GM19452 (cell line): ENCODE results near the gene ANKS1B.
A peak's percentile ranks its signal among the peaks of the same experiment; 100 is the strongest.
"Not testable (repeated sequence)": the region's sequence is repeated elsewhere in the genome, so short reads cannot be mapped to it uniquely, and the experiment has no call there.

Experiments
- ATAC-seq: cut with Tn5 transposase; IDR thresholded peaks from one replicate; pipeline ENCODE4 v1.9.1; 2021; ENCODE audit not compliant: unreplicated experiment

Gene ANKS1B

DNA sequence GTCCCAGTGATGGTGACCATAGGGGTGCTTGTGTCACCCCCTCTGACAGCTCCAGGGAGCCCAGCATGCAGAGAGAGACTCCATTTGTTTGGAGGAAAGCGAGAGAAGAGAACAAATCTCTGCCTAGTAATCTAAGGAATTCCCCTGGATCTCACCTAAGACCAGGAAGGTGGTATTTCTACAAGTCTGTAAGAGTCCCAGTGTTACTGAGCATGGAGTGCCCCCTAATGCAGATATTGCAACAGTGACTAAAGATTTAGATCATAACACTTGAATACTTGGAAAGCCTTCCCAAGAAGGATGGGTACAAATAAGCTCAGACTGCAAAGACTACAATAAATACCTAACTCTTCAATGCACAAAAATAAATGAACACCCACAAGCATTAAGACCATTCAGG lies 697.6 kb downstream of the ANKS1B start:
- no peak for ATAC-seq

DNA sequence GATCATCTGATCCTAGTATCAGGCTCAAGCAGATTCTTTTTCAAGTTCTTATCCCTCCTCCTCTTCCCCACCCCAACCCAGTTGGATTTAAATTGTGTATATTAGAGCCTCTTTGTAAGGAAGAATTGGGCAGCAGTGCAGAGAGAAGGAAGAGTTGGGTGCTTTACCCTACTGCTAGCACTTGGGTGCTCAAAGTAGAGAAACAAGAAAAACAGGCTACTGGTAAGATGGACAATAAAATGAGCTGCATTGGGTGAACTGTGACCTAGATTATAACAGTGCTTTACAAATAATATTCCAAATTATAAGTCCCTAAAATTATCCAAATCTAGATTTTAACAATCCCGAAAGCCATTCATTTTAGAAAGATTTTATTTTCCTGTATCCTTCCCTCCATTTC lies 700.6 kb downstream of the ANKS1B start:
- ATAC-seq: no peak

DNA sequence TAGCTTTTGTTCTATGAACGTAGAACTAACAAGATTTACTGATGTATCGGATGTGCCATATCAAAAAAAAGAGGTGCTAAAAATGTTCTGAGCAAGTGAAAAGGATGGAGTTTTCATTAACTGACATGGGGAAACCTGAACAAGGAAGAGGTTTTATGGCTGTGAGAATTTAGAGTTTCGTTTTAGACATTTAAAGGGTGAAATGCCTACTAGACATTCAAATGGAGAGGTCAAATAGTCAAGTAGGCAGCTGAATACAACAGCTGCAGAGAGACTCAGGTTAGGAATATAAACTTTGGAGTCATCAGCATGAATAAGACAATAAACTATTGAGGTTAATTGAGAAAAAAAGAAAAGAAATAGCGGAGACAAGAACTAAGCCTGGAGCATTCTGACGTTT lies 702.1 kb downstream of the ANKS1B start:
- ATAC-seq: peak; percentile 47

DNA sequence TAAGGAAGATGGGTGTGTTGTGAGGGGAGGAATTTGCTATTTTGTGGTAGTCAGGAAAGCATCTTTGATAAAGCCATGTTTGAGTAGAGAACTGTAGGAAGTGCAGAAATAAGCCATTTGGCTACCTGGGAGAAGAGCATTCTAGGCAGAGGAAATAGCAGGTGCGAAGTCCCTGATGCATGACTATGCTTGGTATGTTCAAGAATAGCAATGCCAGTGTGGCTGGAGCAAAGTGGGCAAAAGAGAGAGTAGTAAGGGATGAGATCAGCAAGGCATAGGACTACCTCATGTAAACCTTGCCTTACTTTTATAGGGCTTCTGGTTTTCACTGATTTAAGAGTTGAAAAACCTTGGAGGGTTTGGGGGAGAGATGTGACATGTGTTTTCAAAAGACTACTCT lies 702.6 kb downstream of the ANKS1B start:
- ATAC-seq: no peak

DNA sequence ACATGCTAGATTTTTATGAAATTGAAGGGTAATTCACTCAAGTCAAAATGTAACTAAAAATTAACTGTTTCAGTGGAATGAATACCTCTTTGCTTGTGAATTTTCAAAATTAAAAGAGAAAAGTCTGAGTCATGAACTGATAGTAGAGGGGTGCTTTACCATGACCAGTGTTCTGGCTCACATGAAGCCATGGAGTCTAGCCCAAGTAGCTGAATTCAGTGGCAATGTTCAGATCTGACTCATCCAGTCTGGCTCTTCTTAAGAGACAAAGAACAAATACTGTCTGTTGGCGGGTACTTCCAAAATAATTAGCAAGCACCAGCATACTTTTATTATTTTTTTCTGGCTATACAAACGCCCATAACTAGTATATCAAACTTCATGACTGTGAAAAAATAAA lies 703.5 kb downstream of the ANKS1B start:
- ATAC-seq: peak; percentile 43

DNA sequence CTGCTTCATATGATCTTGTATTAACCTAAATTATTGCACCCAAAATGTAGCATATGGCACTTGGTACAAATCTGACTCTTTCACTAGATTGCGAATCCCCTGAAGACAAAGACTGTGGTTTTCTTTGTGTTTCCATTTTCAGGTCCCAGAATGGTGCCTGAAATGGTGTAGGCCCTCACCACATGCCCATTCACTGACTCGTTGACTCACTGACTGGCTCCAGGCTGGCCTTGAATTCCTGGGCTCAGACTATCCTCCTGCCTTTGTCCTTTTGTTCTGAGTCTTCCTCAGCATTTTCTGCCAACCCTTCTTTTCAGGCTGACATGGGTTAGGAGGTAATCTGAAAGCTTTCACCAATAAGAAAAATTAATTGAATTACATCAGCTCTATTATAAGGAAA lies 705.8 kb downstream of the ANKS1B start:
- no peak for ATAC-seq

DNA sequence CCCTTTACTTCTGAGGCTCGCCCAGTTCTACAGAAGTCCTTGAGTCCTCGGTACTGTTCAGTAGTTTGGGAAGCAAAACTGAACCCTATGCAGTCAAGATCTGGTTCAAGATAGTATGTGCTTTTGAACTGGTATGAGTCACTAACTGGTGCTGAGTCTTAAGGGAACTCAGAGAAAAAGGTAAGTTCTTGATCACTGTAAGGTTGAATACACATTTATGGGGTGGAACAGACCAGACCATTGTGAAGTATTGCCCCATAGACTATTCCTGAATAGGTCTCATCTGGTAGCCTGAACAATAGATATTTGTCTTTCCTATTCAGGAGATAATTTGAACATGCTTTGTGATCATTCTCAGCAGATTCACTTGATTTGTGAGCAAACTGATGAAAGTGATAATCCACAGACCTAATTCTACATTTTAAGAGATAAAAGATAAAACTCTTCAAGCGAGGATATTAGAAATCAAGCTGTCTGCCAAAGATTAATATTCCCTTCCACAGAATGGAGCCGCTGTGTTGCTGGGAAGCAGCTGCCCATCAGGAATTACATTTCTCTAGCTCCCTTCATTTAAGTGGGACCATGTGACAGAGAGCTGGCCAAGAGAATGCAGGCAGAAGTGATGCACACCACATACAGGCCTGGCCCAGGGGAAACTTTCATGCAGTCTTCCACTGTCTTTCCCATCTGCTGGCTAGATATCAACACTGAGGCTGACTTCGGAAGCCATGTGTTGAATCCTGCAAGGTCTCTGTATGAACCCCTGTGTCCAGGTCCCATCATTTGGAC lies 707.0 kb downstream of the ANKS1B start:
- no peak for ATAC-seq

DNA sequence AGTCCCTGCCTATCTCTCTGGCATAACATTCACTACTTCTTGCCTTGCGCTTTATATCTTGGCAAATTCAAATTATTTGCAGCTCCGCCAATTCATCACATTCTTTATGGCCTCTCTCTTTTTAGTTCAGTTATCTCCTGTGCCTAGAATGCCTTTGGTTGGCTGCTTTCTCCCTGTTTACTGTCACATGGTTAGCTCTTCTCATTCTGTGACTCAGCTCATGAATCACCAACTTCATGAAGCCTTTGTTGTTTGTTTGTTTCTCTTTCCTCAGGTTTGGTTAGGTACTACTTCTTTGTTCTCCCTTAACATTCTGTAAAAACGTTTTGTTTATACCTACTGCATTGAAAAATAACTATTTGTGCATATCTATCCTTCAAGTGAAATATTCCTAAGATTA lies 713.7 kb downstream of the ANKS1B start:
- ATAC-seq: no peak

DNA sequence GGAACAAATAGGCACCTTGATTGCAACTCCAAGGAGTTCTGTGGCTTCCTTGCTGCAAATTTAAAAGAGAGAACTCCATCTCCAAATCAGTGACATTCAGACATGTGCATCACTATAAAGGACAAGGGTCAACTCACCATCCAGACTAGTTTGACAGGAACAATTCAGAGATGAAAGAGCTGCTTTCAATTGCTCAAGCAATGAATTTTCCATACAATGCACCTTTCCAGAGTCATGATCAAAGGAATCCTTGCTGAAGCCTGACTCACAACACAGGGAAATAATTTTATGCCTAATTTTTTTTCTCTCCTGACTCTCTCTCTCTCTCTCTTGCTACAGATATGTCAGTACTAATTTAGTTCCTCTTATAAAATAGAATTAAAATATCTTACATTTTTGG lies 717.7 kb downstream of the ANKS1B start:
- ATAC-seq: no peak

DNA sequence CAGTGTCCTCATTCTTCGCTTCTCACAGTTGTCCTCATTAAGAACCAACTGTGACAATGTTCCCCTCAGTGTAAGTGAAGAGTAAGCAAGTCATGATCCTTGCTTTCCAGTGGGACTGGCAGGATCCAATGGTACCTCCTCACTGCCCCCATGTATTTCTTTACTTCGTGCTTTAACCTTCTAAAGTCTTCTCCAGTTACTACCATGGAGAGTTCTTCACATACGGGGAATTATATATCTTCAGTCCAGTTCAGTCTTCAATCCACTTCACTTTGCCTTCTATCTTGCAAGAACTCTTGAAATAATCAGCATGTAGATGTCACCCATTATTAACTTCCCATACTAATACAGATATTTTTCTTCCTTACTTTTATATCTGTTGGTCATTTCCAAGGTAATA lies 719.1 kb downstream of the ANKS1B start:
- ATAC-seq: no peak

DNA sequence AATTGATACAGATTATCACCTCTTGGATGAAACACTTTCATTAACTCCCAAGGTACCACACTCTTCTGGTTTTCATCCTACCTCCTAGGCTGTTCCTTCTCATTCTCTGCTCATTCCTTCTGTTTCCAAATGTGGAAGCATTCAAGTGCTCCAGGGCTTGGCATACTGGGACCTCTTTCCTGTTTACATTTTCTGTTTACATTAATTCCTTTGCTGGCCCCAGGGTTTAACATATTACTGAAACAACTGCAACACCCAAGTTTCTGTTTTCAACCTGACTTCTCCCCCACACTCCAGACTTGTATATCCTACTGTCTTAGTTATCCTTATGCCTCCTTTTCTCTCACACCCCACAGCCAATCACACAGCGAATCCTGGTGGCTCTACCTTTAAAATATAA lies 723.5 kb downstream of the ANKS1B start:
- ATAC-seq: no peak

DNA sequence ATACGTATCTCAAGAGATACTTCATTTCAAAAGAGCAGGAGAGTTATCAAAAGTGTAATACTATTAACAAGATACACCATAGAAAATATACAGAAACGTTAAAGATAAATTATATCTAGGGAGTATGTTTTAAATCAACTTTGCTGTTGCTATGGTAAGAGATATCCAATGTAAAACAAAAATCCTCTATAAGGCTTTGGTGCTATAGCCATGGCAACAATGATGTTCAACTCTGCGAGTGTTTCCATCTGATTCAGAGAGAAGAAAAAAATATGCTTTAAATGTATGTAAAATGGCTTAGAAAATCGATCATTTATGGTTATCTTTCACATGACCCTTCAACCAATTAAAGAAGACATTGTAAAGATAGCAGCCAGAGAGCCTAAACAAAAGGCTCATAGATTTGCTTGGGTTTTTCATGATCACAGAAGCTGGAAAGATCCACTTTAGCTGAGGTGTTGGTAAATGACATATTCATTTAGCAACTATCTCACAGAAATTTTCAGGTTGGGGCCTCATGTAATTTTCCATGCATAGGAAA lies 724.2 kb downstream of the ANKS1B start:
- no peak for ATAC-seq

DNA sequence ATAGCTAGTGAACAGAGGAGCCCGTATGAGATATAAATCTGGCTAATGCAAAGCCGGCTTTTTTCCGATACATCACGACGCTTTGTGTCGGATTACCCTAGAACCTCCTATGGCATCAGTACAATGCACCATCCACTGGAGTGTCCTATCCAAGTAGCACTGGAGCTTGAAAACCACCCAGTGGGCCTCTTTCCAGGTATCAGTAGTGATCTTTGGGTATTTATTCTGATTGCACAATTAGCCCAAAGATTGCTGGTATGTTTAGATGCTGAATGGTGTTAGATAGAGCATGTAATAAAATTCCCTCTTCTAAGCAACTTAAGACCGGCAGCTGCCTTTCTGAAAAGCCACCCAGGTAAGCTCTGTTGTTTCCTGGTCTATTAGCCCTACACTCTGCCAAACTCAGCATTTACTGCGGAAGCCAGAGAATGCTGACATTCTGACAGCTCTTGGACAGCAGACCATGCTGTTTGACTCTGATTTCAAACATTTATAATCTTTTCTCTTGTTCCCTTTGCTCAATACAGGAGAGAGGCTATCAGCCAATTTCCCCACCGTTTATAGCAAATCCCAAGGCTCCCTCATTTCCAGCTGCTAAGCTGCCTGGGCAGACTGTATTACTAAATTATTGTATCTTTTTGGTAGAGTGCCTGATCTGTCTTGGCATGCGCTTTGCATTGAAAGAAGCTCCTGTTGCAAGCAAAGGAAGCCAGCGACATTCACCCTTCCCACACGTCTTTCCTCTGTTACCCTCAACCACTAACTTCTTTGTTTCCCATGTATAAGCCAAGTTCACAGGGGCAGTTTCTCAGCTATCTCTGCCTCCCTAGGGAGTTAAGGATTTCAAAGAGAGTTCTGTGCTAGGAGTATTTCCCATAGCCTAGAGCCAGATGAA lies 725.4 kb downstream of the ANKS1B start:
- ATAC-seq: no peak

DNA sequence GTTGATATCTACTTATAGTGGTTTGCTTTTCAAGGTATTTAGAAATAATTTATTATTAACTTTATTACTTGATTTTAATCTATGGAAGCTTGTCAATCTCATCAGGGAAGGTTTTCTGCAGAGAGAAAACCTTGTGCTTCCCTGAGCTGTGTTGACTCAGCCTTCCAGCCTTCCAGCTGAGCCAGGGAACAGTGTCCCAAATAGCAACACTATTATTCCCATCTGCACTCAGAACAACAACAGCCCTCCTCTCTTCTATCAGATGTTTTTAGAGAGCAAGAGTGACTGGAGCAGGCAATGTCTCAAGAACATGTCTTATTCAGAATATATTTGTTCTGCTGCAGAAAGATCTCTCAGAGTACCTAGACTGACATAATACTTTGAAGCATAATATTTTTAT lies 727.1 kb downstream of the ANKS1B start:
- ATAC-seq: no peak

DNA sequence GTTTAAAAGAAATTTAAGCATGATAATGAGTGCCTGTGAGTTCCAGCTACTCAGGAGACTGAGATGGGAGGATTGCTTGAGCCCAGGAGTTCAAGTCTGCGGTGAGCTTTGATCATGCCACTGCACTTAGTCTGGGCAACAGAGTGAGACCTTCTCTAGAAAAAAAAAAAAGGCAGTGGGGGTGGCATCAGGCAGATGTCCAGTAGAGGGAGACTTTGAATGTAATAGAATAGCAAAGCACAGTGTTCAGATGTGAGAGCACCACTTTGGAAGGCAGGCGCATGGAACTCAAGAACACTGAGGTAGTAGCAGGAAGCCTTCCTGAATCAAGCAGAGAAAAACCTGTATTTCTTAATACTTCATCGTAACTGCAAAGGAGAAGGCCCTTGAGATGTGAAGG lies 731.7 kb downstream of the ANKS1B start:
- ATAC-seq: no peak

DNA sequence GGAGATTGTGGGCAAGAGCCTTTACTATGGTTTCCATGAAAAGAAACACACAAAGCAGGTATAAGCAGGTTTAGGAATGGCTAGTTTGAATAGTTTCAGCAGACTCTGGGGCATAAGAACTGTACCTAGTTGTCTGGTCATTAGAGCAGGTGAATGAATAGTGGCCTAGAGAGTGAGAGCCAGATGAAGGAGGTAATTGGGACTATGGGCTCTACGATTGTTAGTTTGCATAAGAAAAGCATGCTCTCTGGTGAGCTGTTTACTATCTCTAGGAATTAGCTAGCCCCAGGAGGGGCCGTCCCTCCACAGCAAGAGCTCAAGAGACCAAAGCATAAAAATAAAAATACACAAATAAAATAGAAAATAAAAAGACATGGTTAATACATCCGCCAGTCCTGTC lies 734.6 kb downstream of the ANKS1B start:
- no peak for ATAC-seq

DNA sequence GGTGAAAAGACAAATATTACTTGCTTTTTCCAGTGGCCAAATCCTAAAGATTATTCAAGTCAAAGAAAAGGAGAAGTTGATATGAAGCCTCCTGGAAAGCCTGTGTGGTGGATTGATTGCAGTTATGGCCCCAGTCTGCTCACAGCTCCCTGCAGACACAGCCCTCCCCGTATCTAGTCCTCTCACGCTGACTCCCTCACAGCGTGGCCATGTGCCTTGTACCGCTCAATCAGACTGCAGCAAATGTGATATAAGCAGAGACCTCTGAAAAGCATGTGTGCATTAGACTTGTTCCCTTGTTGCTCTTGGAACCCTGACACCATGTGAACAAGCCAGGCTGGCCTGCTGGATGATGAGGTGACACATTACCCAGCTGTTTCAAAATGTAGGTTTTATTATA lies 735.2 kb downstream of the ANKS1B start:
- no peak for ATAC-seq

DNA sequence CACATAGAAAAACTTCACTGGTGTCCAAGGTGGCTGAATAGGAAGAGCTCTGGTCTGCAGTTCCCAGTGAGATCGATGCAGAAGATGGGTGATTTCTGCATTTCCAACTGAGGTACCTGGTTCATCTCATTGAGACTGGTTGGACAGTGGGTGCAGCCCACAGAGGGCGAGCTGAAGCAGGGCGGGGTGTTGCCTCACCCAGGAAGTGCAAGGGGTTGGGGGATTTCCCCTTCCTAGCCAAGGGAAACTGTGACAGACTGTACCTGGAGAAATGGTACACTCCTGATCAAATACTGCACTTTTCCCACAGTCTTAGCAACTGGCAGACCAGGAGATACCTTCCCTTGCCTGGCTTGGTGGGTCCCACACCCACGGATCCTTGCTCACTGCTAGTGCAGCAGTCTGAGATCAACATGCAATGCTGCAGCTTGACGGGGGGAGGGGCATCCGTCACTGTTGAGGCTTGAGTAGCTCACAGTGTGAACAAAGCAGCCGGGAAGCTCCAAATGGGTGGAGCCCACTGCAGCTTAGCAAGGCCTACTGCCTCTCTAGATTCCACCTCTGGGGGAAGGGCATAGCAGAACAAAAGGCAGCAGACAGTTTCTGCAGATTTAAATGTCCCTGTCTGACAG lies 746.7 kb downstream of the ANKS1B start:
- not testable (repeated sequence) for ATAC-seq

DNA sequence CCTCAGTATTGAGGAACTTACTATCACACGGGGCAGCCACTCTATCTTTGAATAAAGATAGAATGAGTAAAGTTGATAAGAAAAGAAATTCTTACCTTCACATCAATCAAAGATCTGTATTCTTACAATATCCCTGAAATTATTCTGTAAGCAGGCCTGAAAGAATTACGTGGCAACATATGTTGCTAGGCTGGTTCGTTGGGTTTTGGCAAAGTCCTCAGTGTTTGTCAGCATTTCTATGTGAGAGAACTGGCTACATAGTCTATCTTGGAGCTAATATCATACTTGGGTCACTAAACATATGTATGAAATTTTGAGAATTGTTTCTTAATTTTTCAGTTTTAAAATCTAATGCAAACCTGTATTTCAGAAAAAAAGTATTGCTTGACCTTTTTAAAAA lies 749.4 kb downstream of the ANKS1B start:
- no peak for ATAC-seq

DNA sequence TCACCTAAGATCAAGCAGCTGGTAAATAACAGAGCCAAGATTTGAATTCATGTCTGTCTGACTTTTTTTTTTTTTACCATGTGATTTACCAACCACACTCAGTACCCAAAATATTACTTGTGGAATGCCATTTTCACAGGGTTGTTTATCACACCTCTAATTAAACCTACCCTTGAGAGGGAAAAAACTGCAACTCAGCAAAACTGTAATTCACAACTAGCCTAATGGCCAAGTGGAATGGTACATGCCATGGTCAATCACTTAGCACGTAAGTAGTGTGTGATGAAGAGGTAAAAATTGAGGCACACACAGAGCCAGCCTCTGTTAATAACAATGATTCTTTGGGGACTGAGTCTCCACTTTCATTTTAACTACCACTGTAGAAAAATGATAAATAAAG lies 750.0 kb downstream of the ANKS1B start:
- ATAC-seq: no peak

DNA sequence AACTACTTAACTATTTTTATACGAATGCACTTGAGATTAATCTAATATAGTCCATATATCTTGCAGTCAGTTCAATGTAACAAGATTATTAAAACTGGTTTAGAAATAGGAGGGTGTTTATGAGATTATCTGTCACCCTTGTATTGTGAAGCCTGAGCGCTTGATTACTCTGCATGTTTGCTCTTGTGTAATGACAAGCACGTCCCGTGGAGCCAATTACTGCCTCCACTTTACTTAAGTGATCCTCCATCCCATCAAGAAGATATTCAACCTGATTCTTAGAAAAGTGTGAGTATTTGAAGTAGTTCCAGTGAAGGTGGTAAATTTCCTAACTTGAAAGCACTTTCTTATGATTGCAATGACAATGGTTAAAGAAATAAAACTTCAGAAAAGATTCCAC lies 752.4 kb downstream of the ANKS1B start:
- no peak for ATAC-seq

DNA sequence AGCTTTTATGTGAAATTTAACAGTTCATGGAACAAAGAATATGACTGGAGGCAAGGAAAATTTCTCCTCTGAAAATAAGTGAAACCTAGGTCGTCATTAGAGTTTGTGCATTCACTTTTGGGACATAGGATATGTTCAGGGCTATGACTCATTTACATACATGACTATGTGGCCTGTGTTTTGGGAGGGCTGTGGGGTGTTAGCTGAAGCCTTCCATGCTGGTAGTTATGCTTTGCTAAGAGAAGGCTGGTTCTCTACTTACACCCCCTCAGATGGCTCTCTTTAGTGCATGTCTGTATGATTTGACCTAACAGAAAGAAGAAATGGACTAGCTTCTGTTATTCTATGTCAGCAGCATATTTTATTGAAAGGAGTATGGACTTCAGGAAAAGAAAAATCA lies 753.7 kb downstream of the ANKS1B start:
- ATAC-seq: no peak
